IPS-15b (cell line): Measurements from ENCODE around the gene SMIM7.

Experiments
- H3K27me3 ChIP-seq: one replicate; pipeline ENCODE4 v1.6.1; 2013; ENCODE audit warnings: low read length; ENCODE audit not compliant: control insufficient read depth, insufficient read depth
- H3K36me3 ChIP-seq: one replicate; pipeline ENCODE4 v1.6.1; 2013; ENCODE audit warnings: low read length; ENCODE audit not compliant: control insufficient read depth, insufficient read depth
- H3K4me1 ChIP-seq: one replicate; pipeline ENCODE4 v1.6.1; 2013; ENCODE audit warnings: mild to moderate bottlenecking, low read length; ENCODE audit not compliant: control insufficient read depth, insufficient read depth
- H3K4me3 ChIP-seq: one replicate; pipeline ENCODE4 v1.5.1; 2013; ENCODE audit warnings: low read depth, low read length
- H3K9ac ChIP-seq: one replicate; pipeline ENCODE4 v1.6.1; 2013; ENCODE audit warnings: low read depth, mild to moderate bottlenecking, low read length
- H3K9me3 ChIP-seq: one replicate; pipeline ENCODE4 v1.6.1; 2013; ENCODE audit warnings: mild to moderate bottlenecking, low read length; ENCODE audit not compliant: control insufficient read depth, insufficient read depth

Gene SMIM7

GRCh38 chr19:16619457-16619856 is 40.5 kb downstream of the SMIM7 start:
- no peak overlapping the region for H3K9ac ChIP-seq
- H3K9me3 ChIP-seq: no peaks in the 10 kb centered on the region
- no peaks in the 10 kb centered on the region for H3K36me3 ChIP-seq
- H3K27me3 ChIP-seq: no peaks in the 10 kb centered on the region
- peaks cover 7% of the 10 kb centered on the region for H3K4me1 ChIP-seq
- no peak overlapping the region for H3K4me3 ChIP-seq

DNA sequence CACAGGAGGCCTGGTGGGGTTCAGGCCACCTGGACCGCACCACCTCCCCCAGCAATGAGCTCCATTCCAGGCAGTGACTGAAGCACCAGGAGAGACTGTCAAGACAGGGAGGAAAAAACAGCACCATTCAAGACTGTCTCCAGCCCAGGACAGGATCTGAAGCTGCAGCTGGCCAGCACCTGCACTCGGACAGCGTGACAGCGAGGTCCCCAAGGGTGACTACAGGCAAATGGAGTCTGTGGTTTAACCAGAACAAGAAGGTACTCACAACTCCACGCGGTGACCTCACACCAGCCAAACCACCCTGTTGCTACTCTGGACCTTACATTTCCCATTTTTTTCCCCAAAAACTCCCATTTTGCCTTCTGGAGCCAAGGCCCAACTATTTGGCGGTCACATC is 41.7 kb downstream of the SMIM7 start:
- no peaks in the 10 kb centered on the region for H3K36me3 ChIP-seq
- no peaks in the 10 kb centered on the region for H3K27me3 ChIP-seq
- no peak overlapping the region for H3K9ac ChIP-seq
- peaks cover 4% of the 10 kb centered on the region for H3K4me1 ChIP-seq
- no peak overlapping the region for H3K4me3 ChIP-seq
- no peaks in the 10 kb centered on the region for H3K9me3 ChIP-seq

DNA sequence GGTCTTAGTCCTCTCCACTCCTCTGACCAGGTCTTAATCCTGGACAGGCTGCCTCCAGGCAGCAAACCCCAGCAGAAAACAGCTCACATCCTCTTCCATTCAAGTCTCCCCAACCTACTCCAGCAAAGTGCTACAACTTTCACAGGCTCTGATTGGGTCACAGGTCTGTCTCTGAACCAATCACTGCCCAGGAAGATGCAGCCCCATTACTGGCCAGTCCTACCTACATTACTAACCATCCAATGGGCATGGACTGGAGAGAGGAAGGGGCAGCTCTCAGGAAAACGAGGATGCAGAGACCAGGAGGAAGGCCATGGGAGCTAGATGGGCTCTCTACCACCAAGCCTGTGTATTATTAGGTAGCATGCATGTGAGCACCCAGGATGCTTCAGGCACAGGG is 44.1 kb downstream of the SMIM7 start:
- Histone ChIP-seq H3K4me3 (no peak overlapping the region), H3K27me3 (no peaks in the 10 kb centered on the region), H3K36me3 (no peaks in the 10 kb centered on the region), H3K4me1 (peaks cover 4% of the 10 kb centered on the region), H3K9ac (no peak overlapping the region), H3K9me3 (no peaks in the 10 kb centered on the region)

- no peaks in the 10 kb centered on the region for H3K9me3 ChIP-seq
- H3K36me3 ChIP-seq: no peaks in the 10 kb centered on the region
- no peak overlapping the region for H3K4me3 ChIP-seq
- no peaks in the 10 kb centered on the region for H3K27me3 ChIP-seq
- peaks cover 4% of the 10 kb centered on the region for H3K4me1 ChIP-seq
- no peak overlapping the region for H3K9ac ChIP-seq
Observed at GRCh38 chr19:16614941-16615340, 45.0 kb downstream of the SMIM7 start.

- Histone ChIP-seq H3K4me1 (peaks cover 4% of the 10 kb centered on the region), H3K4me3 (no peak overlapping the region)
Observed at GRCh38 chr19:16613841-16614240, 46.1 kb downstream of the SMIM7 start.

GRCh38 chr19:16612636-16613035 is 47.3 kb downstream of the SMIM7 start:
- Histone ChIP-seq H3K4me1 (peaks cover 4% of the 10 kb centered on the region), H3K36me3 (no peaks in the 10 kb centered on the region), H3K27me3 (no peaks in the 10 kb centered on the region), H3K4me3 (no peak overlapping the region), H3K9me3 (no peaks in the 10 kb centered on the region), H3K9ac (no peak overlapping the region)

More at GRCh38 chr19:16613841-16614240, 46.1 kb downstream of the SMIM7 start:
- no peaks in the 10 kb centered on the region for H3K9me3 ChIP-seq
- H3K27me3 ChIP-seq: no peaks in the 10 kb centered on the region
- no peak overlapping the region for H3K9ac ChIP-seq
- H3K36me3 ChIP-seq: no peaks in the 10 kb centered on the region

DNA sequence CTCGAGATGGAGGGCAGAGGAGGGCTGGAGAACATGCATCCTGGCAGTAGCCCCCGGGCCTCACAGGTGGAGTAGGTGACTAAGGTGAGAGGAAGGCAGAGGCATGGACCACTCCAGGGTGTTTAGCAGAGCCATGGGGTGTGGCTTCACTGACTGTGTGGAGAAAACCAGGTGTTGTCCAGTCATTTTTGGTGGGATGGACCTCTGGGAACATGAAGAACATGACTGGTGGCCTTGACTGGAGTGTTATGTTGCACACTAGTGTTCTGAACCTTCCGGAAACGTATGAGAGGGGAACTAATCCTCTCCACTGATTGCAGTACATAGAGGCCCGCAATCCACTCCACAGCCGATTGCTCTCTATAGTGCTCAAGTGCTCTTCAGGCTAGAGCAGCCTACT is 48.8 kb downstream of the SMIM7 start:
- no peak overlapping the region for H3K9ac ChIP-seq
- no peaks in the 10 kb centered on the region for H3K27me3 ChIP-seq
- H3K36me3 ChIP-seq: no peaks in the 10 kb centered on the region
- no peaks in the 10 kb centered on the region for H3K9me3 ChIP-seq
- H3K4me3 ChIP-seq: no peak overlapping the region
- peaks cover 4% of the 10 kb centered on the region for H3K4me1 ChIP-seq

DNA sequence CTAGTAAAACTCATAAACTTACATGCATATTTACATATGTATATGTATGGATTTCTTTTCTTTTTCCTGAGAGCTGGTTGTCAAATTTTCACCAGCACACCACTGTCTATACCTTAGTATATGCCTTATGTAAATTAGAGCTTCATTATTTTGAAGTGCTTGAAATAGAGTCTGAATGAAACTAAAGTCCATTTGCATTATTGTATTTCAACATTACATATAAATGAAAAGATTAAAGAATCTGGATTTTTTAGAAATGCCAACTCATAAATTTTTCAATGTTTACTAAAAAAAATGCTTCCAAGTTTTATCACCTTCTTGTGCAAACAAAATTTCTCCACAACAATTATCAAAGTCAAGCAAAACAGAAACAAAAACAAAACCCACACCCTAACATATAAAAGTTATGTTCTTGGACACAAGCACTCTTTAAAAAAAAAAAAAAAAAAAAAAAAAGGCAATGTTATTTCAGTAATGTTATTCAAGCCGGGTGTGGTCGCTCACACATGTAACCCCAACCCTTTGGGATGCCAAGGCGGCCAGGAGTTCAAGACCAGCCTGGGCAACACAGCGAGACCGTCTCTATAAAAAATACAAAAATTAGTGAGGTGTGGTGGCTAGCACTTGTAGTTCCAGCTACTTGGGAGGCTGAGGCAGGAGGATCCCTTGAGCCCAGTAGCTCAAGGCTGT is 50.3 kb downstream of the SMIM7 start:
- Histone ChIP-seq H3K4me3 (no peak overlapping the region), H3K4me1 (peaks cover 2% of the 10 kb centered on the region), H3K9me3 (no peaks in the 10 kb centered on the region), H3K36me3 (no peaks in the 10 kb centered on the region), H3K9ac (no peak overlapping the region), H3K27me3 (no peaks in the 10 kb centered on the region)

DNA sequence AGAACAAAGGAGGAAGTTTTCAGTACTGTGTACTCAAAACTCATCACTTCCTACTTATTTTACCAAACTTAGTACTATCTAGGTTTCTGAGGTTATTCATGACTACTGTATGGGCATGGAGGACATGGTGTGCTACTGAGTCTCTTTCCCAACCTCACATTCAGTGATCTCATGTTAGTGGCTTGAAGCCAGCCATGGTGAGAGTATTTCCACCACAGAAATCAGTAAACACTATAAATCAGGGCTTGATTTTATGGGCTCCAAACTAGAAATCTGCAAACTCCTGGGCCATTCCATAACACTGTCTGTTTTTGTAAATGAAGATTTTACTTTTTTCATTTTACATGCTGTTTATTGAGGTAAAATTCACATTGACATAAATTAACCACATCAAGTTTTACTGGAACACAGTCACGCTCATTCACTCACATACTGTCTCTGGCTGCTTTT is 51.6 kb downstream of the SMIM7 start:
- H3K27me3 ChIP-seq: no peaks in the 10 kb centered on the region
- H3K4me1 ChIP-seq: no peaks in the 10 kb centered on the region
- H3K9ac ChIP-seq: no peak overlapping the region
- no peaks in the 10 kb centered on the region for H3K9me3 ChIP-seq
- no peaks in the 10 kb centered on the region for H3K36me3 ChIP-seq
- no peak overlapping the region for H3K4me3 ChIP-seq

- Histone ChIP-seq H3K9me3 (no peaks in the 10 kb centered on the region), H3K4me3 (no peak overlapping the region), H3K4me1 (no peaks in the 10 kb centered on the region), H3K27me3 (no peaks in the 10 kb centered on the region), H3K36me3 (no peaks in the 10 kb centered on the region), H3K9ac (no peak overlapping the region)
Observed at GRCh38 chr19:16607819-16608218, 52.1 kb downstream of the SMIM7 start.

GRCh38 chr19:16605553-16605994 is 54.4 kb downstream of the SMIM7 start:
- Histone ChIP-seq H3K9ac (peak overlapping the region; percentile 29), H3K36me3 (no peaks in the 10 kb centered on the region), H3K9me3 (no peaks in the 10 kb centered on the region), H3K27me3 (no peaks in the 10 kb centered on the region), H3K4me1 (no peaks in the 10 kb centered on the region), H3K4me3 (no peak overlapping the region)

GRCh38 chr19:16605115-16605514 is 54.8 kb downstream of the SMIM7 start:
- no peaks in the 10 kb centered on the region for H3K4me1 ChIP-seq
- no peaks in the 10 kb centered on the region for H3K36me3 ChIP-seq
- H3K4me3 ChIP-seq: no peak overlapping the region
- no peaks in the 10 kb centered on the region for H3K27me3 ChIP-seq
- no peaks in the 10 kb centered on the region for H3K9me3 ChIP-seq
- peak overlapping the region; percentile 29 for H3K9ac ChIP-seq
